Stimulated activated CD8-positive, alpha-beta memory T cell treated with anti-CD3 and anti-CD28 coated beads, Interleukin-15, amount 100 ng/mL, for 24 hours (primary cell): ENCODE results near the gene BANF2.

Experiments
- DNase-seq: peaks from one replicate; pipeline ENCODE4 v3.0.0-alpha.2; 2020; ENCODE audit warnings: low read depth

Gene BANF2

DNA sequence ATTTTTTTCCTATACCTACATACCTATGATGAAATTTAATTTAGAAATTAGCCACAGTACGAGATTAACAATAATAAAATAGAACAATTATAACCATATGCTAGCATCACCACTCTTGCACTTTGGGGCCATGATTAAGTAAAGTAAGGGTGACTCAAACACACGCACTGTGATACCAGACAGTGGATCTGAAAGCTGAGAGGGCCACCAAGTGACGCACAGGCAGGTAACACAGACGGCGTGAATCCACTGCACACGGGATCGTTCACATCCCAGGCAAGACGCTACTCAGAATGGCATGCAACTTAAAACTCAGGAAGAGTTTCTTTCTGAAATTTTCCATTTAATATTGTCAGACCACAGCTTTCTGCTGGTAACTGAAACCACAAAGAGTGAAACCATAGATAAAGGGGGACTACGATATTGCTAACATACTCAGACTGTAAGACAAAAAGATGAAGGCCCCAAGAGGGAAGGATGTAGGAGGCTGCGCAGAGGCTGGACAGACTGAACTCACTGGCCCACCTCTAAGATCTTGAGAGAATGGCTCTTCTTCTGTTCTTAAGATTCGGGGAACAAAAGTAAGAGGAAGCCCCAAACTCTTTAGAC, 35.6 kb upstream of the BANF2 start:
- no peak for DNase-seq

GRCh38 chr20:17665756-17666155, 34.0 kb upstream of the BANF2 start:
- DNase-seq, result no peak

DNA sequence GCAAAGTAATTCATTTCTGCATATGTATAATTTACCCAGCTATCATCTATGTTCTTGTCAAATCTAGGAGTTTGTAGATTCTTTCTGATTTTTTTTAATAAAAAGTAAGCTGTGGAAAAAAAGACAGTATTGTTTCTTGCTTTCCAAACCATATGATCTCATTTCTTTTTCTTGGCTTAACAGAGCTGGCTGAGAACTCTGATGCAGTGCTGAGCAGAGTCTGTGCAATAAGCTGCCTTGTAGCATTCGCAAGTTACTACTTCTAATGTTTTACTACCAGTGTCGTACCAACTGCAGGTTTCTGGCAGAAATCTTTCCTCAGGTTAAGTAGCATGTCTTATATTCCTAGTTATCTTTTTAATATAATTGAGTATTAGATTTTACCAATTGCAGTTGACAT, 33.3 kb upstream of the BANF2 start:
- no peak for DNase-seq

GRCh38 chr20:17667445-17667844, 32.3 kb upstream of the BANF2 start:
- no peak for DNase-seq

- no peak for DNase-seq
Measured at GRCh38 chr20:17668432-17668831, 31.3 kb upstream of the BANF2 start.

GRCh38 chr20:17669306-17669931, 30.3 kb upstream of the BANF2 start:
- DNase-seq, result no peak

DNA sequence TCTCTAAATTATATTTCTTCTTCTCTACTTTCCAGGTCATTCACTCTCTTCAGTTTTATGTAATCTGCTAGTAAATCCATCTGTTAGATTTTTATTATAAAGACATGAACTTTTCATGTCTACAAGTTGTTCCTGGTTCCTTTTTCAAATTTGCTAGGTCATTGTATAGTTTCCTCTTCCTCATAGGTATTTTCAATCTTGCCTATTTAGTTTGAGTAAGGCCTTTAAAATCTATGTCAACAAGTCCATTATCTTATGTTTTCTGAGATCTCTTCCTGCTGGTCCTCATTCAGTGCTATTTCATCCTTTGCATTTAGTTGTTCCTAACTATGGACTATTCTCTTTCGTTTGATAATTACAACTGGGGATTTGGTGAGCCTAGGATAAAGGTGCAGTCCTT, 28.8 kb upstream of the BANF2 start:
- no peak for DNase-seq

DNA sequence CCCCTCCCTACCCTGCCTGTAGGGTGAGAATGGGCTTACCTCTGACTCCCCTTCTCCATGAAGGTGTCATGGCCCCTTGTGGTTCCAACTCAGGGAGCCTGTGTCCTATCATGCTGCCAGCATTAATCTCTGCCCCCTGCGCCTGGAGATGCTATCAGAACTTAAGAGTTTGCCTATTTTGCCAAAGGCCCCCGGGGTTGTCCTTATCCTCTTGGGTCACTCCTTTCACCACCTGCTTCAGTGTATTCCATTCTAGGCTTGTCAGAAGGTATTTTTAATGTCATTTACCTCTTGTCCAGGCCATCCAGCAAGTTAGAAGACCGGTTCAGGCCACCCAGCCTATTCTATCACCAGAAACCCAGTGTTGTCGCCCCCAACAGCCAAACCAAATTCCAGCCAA, 28.2 kb upstream of the BANF2 start:
- no peak for DNase-seq

- no peak for DNase-seq
Measured at GRCh38 chr20:17673084-17673483, 26.7 kb upstream of the BANF2 start.

- DNase-seq, result no peak
Measured at GRCh38 chr20:17674722-17675518, 24.8 kb upstream of the BANF2 start.

DNA sequence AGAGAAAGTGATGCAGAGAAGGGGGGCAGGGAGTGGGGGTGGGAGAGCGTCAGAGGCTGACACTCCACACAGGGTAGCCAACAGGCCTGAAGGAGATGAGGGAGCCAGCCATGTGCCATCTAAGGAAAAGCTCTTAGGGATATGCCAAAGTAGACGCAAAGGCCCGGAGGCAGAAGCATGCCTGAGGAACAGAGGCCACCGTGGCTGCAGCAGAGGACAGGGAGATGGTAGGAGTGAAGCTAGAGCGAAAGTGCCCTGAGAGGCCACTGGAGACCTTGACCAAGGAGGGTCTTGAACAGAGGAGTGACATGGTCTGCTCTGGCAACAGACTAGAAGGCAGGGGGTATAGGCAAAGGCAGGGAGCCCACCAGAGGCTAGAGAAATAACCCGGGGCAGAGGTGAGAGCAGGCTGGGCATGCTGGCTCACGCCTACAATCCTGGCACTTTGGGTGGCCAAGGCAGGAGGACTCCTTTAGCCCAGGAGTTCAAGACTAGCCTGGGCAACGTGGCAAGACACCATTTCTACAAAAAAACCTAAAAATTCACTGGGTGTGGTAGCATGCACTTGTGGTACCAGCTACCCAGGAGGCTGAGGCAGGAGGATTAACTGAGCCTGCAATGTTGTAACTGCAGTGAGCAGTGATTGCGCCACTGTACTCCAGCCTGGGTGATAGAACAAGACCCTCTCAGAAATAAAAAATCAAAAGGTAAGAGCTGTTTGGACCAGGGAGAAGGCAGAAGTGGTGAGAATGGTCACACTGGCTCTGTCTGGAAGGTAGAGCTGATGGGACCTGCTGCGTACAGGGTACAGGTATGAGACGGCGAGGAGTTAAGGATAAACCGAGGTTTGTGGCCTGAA, 24.0 kb upstream of the BANF2 start:
- no peak for DNase-seq

GRCh38 chr20:17676378-17676759, 23.4 kb upstream of the BANF2 start:
- DNase-seq, result no peak

- no peak for DNase-seq
Measured at GRCh38 chr20:17676942-17677341, 22.8 kb upstream of the BANF2 start.

- DNase-seq, result no peak
Measured at GRCh38 chr20:17678295-17678694, 21.5 kb upstream of the BANF2 start.

GRCh38 chr20:17678886-17679285, 20.9 kb upstream of the BANF2 start:
- DNase-seq, result no peak

GRCh38 chr20:17679941-17680835, 19.6 kb upstream of the BANF2 start:
- DNase-seq, result no peak

- DNase-seq, result peak; percentile 67
Measured at GRCh38 chr20:17680836-17681725, 18.7 kb upstream of the BANF2 start.

DNA sequence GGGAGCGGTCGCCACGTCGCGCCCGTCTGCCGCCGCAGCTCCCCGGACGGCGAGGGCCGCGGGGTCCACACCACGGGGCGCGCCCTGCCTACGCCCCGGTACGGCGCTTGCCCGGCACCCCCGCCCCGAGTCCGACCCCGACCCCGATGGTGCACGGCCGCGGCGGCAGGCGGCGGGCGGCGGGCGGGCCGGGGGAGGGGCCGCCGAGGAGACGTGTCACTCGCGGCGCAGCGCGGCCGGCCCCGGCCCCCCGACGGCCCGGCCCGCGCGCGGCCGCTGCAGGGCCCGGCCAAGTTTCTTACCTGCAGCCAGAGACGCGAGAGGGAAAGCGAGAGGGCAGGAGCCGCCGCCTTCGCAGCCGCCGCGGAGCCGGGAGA, 18.1 kb upstream of the BANF2 start:
- no peak for DNase-seq

- DNase-seq, result peak; percentile 88
Measured at GRCh38 chr20:17682103-17682888, 17.5 kb upstream of the BANF2 start, which contains the start of gene RRBP1. RRBP1 (minus strand) TSS chr20:17682242; CDS start chr20:17660507, 21,735 bp downstream.

GRCh38 chr20:17682889-17683198, 16.9 kb upstream of the BANF2 start:
- DNase-seq, result no peak
